Measurements from ENCODE around the gene GMPPB.
"Not testable (repeated sequence)": the region's sequence is repeated elsewhere in the genome, so short reads cannot be mapped to it uniquely, and the experiment has no call there.

GMPPB gene

DNA sequence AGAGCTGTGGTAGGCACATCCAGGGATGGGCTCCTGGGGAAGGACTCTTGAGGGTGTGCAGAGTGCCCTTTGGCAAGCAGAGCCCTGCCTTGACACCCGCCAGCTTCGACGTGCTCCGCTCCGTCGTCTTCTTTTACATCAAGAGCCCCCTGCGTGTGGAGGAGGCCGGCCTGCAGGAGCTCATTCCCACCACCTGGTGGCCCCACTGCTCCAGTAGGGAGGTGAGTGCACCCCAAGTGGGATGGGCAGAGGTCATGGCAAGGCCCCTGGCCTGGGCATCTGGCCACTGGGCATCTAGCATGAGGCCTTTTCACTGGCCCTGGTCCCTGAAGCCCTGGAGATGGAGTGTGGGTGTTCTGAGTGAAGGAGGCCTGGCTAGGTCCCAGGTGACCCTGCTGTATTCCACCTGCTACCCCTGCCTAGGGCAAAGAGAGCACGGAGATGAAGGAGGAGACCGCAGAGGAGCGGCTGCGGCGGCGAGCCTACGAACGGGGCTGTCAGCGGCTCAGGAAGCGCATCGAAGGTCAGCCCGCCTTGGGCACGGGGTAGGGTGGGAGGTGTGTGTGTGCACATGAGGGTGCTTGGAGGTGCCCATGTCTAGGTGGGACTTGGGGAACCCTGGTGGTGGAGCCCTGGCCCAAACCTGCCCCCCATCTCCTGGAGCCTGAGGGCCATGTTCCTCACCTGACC, 22.2 kb downstream of the GMPPB start:
- Histone ChIP-seq H3K9me3 (no peaks in the 10 kb centered on the region), H3K4me3 (no peak overlapping the region), H3K4me1 (no peaks in the 10 kb centered on the region), H3K36me3 (peaks cover 28 to 96% (median 76%) of the 10 kb centered on the region in 3 donors), H3K27ac (no peak overlapping the region), H3K27me3 (no peaks in the 10 kb centered on the region)
- TF ChIP-seq, protein P1, sequence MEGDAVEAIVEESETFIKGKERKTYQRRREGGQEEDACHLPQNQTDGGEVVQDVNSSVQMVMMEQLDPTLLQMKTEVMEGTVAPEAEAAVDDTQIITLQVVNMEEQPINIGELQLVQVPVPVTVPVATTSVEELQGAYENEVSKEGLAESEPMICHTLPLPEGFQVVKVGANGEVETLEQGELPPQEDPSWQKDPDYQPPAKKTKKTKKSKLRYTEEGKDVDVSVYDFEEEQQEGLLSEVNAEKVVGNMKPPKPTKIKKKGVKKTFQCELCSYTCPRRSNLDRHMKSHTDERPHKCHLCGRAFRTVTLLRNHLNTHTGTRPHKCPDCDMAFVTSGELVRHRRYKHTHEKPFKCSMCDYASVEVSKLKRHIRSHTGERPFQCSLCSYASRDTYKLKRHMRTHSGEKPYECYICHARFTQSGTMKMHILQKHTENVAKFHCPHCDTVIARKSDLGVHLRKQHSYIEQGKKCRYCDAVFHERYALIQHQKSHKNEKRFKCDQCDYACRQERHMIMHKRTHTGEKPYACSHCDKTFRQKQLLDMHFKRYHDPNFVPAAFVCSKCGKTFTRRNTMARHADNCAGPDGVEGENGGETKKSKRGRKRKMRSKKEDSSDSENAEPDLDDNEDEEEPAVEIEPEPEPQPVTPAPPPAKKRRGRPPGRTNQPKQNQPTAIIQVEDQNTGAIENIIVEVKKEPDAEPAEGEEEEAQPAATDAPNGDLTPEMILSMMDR (IDR thresholded peaks at IDR 0.05) = peak in 1 of 2 experiments; percentile 24
- no peak for DNase-seq
- intact Hi-C loops (cut with DNase I; ENCODE audit: low total_unique reads) = loop anchor here (10.0 kb wide), 1 partner anchor 113 kb away; the partner anchor contains the start of gene UBA7

DNA sequence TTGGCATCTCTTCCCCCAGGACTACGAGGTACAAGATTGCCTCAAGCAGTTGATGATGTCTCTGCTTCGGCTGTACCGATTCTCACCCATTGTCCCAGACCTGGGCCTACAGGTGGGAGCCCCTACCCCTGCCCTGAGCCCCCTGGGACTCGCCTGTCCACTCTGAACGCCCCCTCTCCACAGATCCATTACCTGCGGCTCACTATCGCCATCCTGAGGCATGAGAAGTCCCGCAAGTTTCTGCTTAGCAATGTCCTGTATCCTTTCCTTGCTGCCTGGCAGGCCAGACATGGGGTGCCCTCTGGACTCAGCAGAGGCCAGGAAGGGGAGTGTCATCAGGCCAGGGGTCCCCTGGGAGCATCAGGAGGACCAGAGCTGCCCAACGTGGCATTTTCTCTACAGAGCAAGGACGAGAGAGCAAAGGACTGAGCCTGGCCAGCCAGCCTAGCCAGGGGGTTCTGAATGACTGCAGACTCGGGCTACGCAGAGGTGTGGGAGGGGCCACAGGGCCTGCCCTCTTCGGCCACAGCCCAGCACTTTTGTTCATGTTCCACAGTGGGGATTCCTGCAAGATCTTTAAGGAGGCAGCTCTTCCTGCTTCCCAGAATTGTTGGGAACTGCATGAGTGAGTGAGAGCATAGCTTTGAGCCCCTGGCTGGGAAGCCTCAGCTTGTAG, 23.2 kb downstream of the GMPPB start:
- DNase-seq = no peak
- Histone ChIP-seq H3K27me3 (no peaks in the 10 kb centered on the region), H3K9me3 (no peaks in the 10 kb centered on the region), H3K36me3 (peaks cover 28 to 87% (median 69%) of the 10 kb centered on the region in 3 donors), H3K4me3 (no peak overlapping the region), H3K27ac (no peak overlapping the region), H3K4me1 (no peaks in the 10 kb centered on the region)
- TF ChIP-seq, protein P1 (IDR thresholded peaks at IDR 0.05) = no peak
- intact Hi-C loops (cut with DNase I; ENCODE audit: low total_unique reads) = loop anchor here (10.0 kb wide), 1 partner anchor 114 kb away; the partner anchor contains the start of gene UBA7

DNA sequence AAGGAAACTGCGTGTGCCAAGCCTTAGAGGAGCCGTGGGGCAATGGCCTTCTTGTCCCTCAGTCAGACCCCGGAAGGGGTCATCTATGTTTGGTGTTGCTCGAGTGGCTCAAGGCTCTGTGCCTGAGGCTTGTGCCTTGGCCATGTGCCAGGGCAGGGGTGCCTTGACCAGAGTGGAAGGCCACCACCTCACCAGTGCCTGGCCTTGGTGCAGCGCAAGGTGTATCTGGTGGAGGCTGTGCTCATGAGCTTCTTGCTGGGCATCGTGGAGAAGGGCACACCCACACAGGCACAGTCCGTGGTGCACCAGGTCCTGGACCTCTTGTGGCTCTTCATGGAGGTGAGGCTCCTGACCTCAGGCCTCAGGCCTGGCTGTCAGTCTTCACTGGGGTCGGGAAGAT, 23.7 kb downstream of the GMPPB start:
- no peaks in the 10 kb centered on the region for H3K9me3 ChIP-seq
- DNase-seq = no peak
- no peak overlapping the region for H3K27ac ChIP-seq
- TF ChIP-seq, protein P1 (IDR thresholded peaks at IDR 0.05) = no peak
- intact Hi-C loops (cut with DNase I; ENCODE audit: low total_unique reads) = loop anchor here (10.0 kb wide), 1 partner anchor 115 kb away; the partner anchor contains the start of gene UBA7
- H3K36me3 ChIP-seq = peaks cover 23 to 81% (median 64%) of the 10 kb centered on the region in 3 donors
- no peaks in the 10 kb centered on the region for H3K4me1 ChIP-seq
- H3K27me3 ChIP-seq = no peaks in the 10 kb centered on the region
- H3K4me3 ChIP-seq = no peak overlapping the region

DNA sequence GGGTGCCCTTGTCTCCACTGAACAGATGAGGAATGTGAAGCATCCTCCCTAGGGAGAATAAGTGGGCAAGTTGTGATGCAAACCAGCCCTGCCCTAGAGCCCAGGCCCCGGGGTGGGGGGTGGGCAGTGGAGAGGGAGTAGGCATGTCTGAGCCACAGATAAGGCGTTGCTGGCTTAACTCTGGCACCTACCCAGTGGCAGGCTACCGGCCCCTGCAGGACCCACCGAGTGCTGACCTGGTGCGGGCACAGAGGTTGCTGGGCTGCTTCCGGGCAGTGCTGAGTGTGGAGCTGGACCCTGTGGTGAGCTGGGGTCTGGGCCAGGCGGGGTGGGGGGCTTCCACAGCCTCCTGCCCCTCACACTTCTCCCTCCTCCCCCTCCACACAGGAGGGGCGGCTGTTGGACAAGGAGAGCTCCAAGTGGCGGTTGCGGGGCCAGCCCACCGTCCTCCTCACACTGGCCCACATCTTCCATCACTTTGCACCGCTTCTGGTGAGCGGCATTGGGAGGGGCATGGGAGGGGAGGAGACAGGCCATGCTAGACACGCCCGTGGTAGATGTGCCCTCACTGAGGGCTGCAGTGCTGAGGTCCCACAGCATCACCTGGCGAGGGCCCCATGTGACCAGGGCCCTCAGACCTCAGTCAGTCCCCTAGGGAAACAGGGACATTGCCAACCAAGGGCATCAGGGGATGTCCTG, 24.3 kb downstream of the GMPPB start:
- TF ChIP-seq, protein P1 (IDR thresholded peaks at IDR 0.05) = no peak
- Histone ChIP-seq H3K27me3 (no peaks in the 10 kb centered on the region), H3K9me3 (no peaks in the 10 kb centered on the region), H3K27ac (no peak overlapping the region), H3K4me1 (no peaks in the 10 kb centered on the region), H3K36me3 (peaks cover 19 to 75% (median 59%) of the 10 kb centered on the region in 3 donors), H3K4me3 (no peak overlapping the region)
- intact Hi-C loops (cut with DNase I; ENCODE audit: low total_unique reads) = no loop called here
- no peak for DNase-seq

DNA sequence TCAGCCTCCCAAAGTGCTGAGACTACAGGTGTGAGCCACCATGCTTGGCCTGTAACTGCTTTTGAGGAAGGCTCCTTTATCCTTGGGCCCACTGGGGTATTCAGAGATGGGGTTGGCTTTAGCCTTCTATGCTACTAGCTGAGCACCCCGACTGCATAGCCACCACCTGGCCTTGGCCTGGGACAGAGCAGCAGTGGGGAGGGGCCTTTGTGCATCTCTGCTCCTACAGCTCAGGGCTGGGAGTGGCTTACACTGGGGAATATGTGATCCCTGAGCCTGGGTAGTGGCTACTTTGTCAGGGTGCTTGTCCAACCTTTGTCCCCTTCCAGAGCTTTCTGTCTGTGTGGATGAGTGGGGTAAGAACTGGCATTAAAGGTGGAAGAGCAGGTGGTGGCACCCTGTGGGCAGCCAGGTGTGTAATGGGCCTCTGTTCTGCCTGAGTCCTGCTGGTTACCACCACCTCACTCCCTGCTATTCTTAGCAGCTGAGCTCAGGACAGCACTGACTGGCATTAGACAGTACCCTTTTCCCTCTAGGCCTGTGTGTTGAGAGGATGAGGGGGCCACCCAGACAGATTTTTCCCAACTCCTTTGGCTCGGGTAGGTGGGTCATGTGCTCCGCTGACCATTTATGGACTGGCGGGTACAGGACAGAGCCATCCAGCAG, 28.3 kb downstream of the GMPPB start:
- H3K9me3 ChIP-seq; H3K27ac ChIP-seq; intact Hi-C loops (cut with DNase I; ENCODE audit: low total_unique reads); H3K4me3 ChIP-seq; DNase-seq; H3K27me3 ChIP-seq: not testable (repeated sequence)
- H3K4me1 ChIP-seq = peaks cover 0 to 15% (median 11%) of the 10 kb centered on the region in 4 donors
- H3K36me3 ChIP-seq = peaks cover 0 to 36% (median 30%) of the 10 kb centered on the region in 3 donors

DNA sequence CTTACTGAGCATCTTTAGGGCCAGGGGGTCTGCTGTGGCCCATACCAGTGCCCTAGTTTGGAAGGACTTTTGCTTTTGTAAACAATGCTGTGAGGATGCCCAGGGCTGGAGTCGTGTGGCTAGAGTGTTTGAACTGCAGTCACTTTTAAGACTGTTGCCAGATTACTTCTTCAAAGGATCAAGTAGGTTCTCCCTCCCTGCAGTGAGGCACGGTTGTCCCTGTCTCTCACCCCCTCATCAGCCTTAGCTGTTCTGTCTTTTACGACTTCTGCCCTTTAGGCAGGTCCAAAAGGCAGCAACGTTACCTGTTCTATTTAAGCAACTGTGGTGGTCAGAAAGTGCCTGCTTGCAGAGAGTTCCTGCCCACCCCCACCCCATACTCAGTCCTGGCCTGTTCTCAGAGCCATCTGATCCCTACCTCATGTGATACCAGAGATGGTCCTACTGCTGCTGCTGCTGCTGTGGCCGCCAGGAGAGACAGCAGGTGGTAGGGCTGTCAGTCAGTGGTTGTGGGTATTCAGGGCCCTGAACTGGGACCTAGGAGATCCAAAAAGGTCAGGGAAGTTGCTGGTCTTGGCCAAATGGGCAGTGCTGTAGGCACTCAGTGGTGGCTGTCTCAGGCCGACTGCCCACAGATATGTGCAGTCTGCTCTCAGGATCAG, 29.2 kb downstream of the GMPPB start:
- H3K36me3 ChIP-seq = peaks cover 0 to 26% (median 22%) of the 10 kb centered on the region in 3 donors
- H3K4me1 ChIP-seq = peaks cover 0 to 22% (median 18%) of the 10 kb centered on the region in 4 donors
- H3K4me3 ChIP-seq; H3K27ac ChIP-seq; H3K9me3 ChIP-seq; DNase-seq; H3K27me3 ChIP-seq; intact Hi-C loops (cut with DNase I; ENCODE audit: low total_unique reads): not testable (repeated sequence)

DNA sequence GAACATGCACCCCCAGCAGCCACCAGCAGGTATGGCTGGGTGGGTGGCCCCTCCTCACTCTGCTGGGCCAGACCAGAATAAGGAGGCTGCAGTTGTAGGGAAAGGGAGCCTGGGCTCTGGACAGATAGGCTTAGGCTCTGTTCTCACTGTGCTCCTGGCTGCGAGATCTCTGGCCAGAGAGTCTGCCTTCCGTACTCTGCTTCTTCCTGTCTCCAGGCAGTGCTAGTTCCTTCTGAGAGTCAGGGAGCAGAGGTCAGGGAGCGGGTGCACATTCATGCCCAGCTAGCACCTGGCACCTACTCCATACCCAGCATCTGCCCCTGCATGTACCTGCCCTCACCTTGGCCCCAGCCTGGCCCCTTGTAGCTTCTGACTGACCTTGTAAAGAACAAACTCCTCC, 32.3 kb downstream of the GMPPB start:
- H3K4me1 ChIP-seq = peaks cover 0 to 40% (median 30%) of the 10 kb centered on the region in 4 donors
- H3K9me3 ChIP-seq; H3K36me3 ChIP-seq; H3K27me3 ChIP-seq; H3K27ac ChIP-seq; intact Hi-C loops (cut with DNase I; ENCODE audit: low total_unique reads); H3K4me3 ChIP-seq; DNase-seq: not testable (repeated sequence)

DNA sequence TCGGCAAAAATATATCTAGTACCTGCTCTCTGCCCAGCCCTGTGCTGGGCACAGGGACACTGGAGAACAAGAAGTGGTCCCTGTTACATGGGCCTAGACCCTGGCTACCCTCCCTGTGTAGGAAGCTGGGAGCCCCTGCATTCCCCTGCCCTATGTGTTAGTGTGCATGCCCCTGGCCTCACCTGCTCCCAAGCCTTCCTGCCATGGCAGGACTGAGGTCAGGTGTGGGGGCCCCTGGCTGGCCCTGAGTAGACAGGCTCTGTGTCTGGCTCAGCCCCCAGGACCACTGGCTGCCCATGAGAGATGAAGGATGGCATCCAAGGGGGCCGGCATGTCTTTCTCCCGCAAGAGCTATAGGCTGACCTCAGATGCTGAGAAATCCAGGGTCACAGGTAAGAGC, 32.9 kb downstream of the GMPPB start:
- H3K36me3 ChIP-seq; intact Hi-C loops (cut with DNase I; ENCODE audit: low total_unique reads); H3K9me3 ChIP-seq; H3K27me3 ChIP-seq; DNase-seq; H3K27ac ChIP-seq: not testable (repeated sequence)
- peak overlapping the region in 1 of 2 donors; percentile 91 for H3K4me3 ChIP-seq
- H3K4me1 ChIP-seq = peaks cover 0 to 43% (median 33%) of the 10 kb centered on the region in 4 donors
